SK-N-SH (cell line): ENCODE results near the gene OR6B3.

ENCODE experiments used
- CTCF ChIP-seq: fragments of 200-600 bp; sonication (generic); IDR thresholded peaks from 2 replicates; pipeline ENCODE4 v1.6.1; 2017; ENCODE audit warnings: antibody characterized with exemption, mild to moderate bottlenecking, moderate library complexity
- EP300 ChIP-seq, 2 experiments: IDR thresholded peaks; 2 replicates each; pipeline versions ENCODE4 v1.4.0 to v1.6.1; 2012; ENCODE audit warnings: borderline replicate concordance in 1 of 2, low read depth in 1 of 2, low read length in 1 of 2
- JUND ChIP-seq: IDR thresholded peaks from 2 replicates; pipeline ENCODE4 v1.4.0; 2012
- NRF1 ChIP-seq: IDR thresholded peaks from 2 replicates; pipeline ENCODE4 v1.6.1; 2012; ENCODE audit warnings: low read depth, mild to moderate bottlenecking, low read length
- POLR2AphosphoS5 ChIP-seq: IDR thresholded peaks from 2 replicates; pipeline ENCODE4 v1.6.1; 2012; ENCODE audit warnings: low read depth, low read length
- SIN3A ChIP-seq: IDR thresholded peaks from 2 replicates; pipeline ENCODE4 v1.6.1; 2012; ENCODE audit warnings: low read depth, mild to moderate bottlenecking, low read length, moderate library complexity, borderline replicate concordance
- SMC3 ChIP-seq: IDR thresholded peaks from 2 replicates; pipeline ENCODE4 v1.6.1; 2012; ENCODE audit warnings: low read depth, low read length, improper control_type of control experiment
- TEAD4 ChIP-seq: IDR thresholded peaks from 2 replicates; pipeline ENCODE4 v1.4.0; 2012; ENCODE audit warnings: mild to moderate bottlenecking, borderline replicate concordance; ENCODE audit not compliant: insufficient read depth

GRCh38 chr2:240014327-240014726, 39.0 kb downstream of the OR6B3 start:
- TF ChIP-seq EP300 (IDR thresholded peaks at IDR 0.05; ENCODE audit: borderline replicate concordance in 1 of 2, low read depth in 1 of 2, low read length in 1 of 2) (no peak), CTCF (no peak), NRF1 (no peak), SMC3 (no peak), TEAD4 (no peak), POLR2AphosphoS5 (no peak), JUND (no peak), SIN3A (no peak)
